SK-N-SH treated with all-trans-retinoic acid at 6 μM for 48 hours (cell line): Measurements from ENCODE around the gene PARVB.

Experiments used
- ATAC-seq: fragments of 200-7000 bp; cut with Tn5 transposase; 3 replicates; pipeline ENCODE4 v1.9.1; 2020; ENCODE audit warnings: mild to moderate bottlenecking, moderate library complexity
- BACH2 ChIP-seq: fragments of 250-450 bp; sonication (Bioruptor Pico); IDR thresholded peaks from 2 replicates; pipeline ENCODE4 v1.9.0; 2021; ENCODE audit warnings: mild to moderate bottlenecking, borderline replicate concordance
- CREB5 ChIP-seq: fragments of 250-450 bp; sonication (Bioruptor Pico); IDR thresholded peaks from 2 replicates; pipeline ENCODE4 v1.5.1; 2020; ENCODE audit warnings: low read depth, mild to moderate bottlenecking, moderate library complexity
- CSDC2 ChIP-seq: fragments of 250-450 bp; sonication (Bioruptor Pico); IDR thresholded peaks from 2 replicates; pipeline ENCODE4 v1.5.0; 2020; ENCODE audit warnings: mild to moderate bottlenecking, moderate library complexity
- CSRNP3 ChIP-seq: fragments of 250-450 bp; sonication (Bioruptor Pico); IDR thresholded peaks from 2 replicates; pipeline ENCODE4 v1.5.1; 2021; ENCODE audit warnings: mild to moderate bottlenecking, moderate library complexity
- ESRRG ChIP-seq: fragments of 250-450 bp; sonication (Bioruptor Pico); IDR thresholded peaks from 2 replicates; pipeline ENCODE4 v1.6.1; 2021; ENCODE audit warnings: mild to moderate bottlenecking
- GLIS3 ChIP-seq: fragments of 250-450 bp; sonication (Bioruptor Pico); IDR thresholded peaks from 2 replicates; pipeline ENCODE4 v1.5.0; 2020; ENCODE audit warnings: mild to moderate bottlenecking, moderate library complexity
- OSR1 ChIP-seq: fragments of 250-450 bp; sonication (Bioruptor Pico); IDR thresholded peaks from 2 replicates; pipeline ENCODE4 v1.8.0; 2022; ENCODE audit warnings: moderate library complexity, mild to moderate bottlenecking, inconsistent platforms
- PATZ1 ChIP-seq: fragments of 250-450 bp; sonication (Bioruptor Pico); IDR thresholded peaks from 2 replicates; pipeline ENCODE4 v1.8.0; 2020; ENCODE audit warnings: mild to moderate bottlenecking, moderate library complexity, borderline replicate concordance
- PPARA ChIP-seq: fragments of 250-450 bp; sonication (Bioruptor Pico); IDR thresholded peaks from 2 replicates; pipeline ENCODE4 v1.5.0; 2020; ENCODE audit warnings: mild to moderate bottlenecking, borderline replicate concordance
- SNAI2 ChIP-seq: fragments of 250-450 bp; sonication (Bioruptor Pico); IDR thresholded peaks from 2 replicates; pipeline ENCODE4 v1.5.0; 2020; ENCODE audit warnings: mild to moderate bottlenecking, moderate library complexity
- TCF4 ChIP-seq: fragments of 250-450 bp; sonication (Bioruptor Pico); IDR thresholded peaks from 2 replicates; pipeline ENCODE4 v1.8.0; 2021; ENCODE audit warnings: mild to moderate bottlenecking, moderate library complexity, borderline replicate concordance
- TOX ChIP-seq: fragments of 250-450 bp; sonication (Bioruptor Pico); IDR thresholded peaks from 2 replicates; pipeline ENCODE4 v1.8.0; 2021; ENCODE audit warnings: mild to moderate bottlenecking, moderate library complexity, borderline replicate concordance
- TSHZ2 ChIP-seq: fragments of 250-450 bp; sonication (Bioruptor Pico); IDR thresholded peaks from 2 replicates; pipeline ENCODE4 v1.5.0; 2020; ENCODE audit warnings: mild to moderate bottlenecking, moderate library complexity
- ZC3H10 ChIP-seq: fragments of 250-450 bp; sonication (Bioruptor Pico); IDR thresholded peaks from 2 replicates; pipeline ENCODE4 v1.5.1; 2021; ENCODE audit warnings: mild to moderate bottlenecking, moderate library complexity
- ZFP3 ChIP-seq: fragments of 250-450 bp; sonication (Bioruptor Pico); IDR thresholded peaks from 2 replicates; pipeline ENCODE4 v1.5.0; 2020; ENCODE audit warnings: mild to moderate bottlenecking, moderate library complexity
- ZFP30 ChIP-seq: fragments of 450-650 bp; formaldehyde crosslinking; IDR thresholded peaks from 2 replicates; pipeline ENCODE4 v1.5.0; 2022; ENCODE audit warnings: mild to moderate bottlenecking, moderate library complexity
- ZNF565 ChIP-seq: fragments of 450-650 bp; formaldehyde crosslinking; conservative IDR thresholded peaks from 2 replicates; pipeline ENCODE4 v1.5.0; 2020; ENCODE audit warnings: low read depth, mild to moderate bottlenecking, moderate library complexity
- ZNF70 ChIP-seq: fragments of 450-650 bp; formaldehyde crosslinking; IDR thresholded peaks from 2 replicates; pipeline ENCODE4 v1.5.0; 2020; ENCODE audit warnings: mild to moderate bottlenecking, moderate library complexity
- ZNF8 ChIP-seq: fragments of 450-650 bp; formaldehyde crosslinking; IDR thresholded peaks from 2 replicates; pipeline ENCODE4 v1.5.0; 2020; ENCODE audit warnings: mild to moderate bottlenecking, moderate library complexity

The PARVB gene

GRCh38 chr22:43988960-43989359, 35.1 kb upstream of the PARVB start (continued):
- TF ChIP-seq PATZ1 (CRISPR knock-in tag) (no peak), ZC3H10 (CRISPR knock-in tag) (no peak), CSDC2 (CRISPR knock-in tag) (no peak), OSR1 (no peak), PPARA (no peak)

- TF ChIP-seq SNAI2 (CRISPR knock-in tag) (no peak), PPARA (no peak), CSRNP3 (CRISPR knock-in tag) (no peak), BACH2 (CRISPR knock-in tag) (no peak), GLIS3 (CRISPR knock-in tag) (no peak), TOX (CRISPR knock-in tag) (no peak), ZNF8 (no peak), ZFP30 (CRISPR knock-in tag) (no peak), CSDC2 (CRISPR knock-in tag) (no peak), ZC3H10 (CRISPR knock-in tag) (no peak), TCF4 (CRISPR knock-in tag) (no peak), ESRRG (CRISPR knock-in tag) (no peak), TSHZ2 (no peak)
- TF ChIP-seq, all 23 proteins: peak for 0
- no peak for ATAC-seq
Measured at GRCh38 chr22:43990044-43990443, 34.1 kb upstream of the PARVB start.

- TF ChIP-seq BACH2 (CRISPR knock-in tag) = no peak
- TF ChIP-seq, all 23 proteins: peak for 0
- ATAC-seq = no peak
Measured at GRCh38 chr22:43991316-43992020, 32.6 kb upstream of the PARVB start.

- TF ChIP-seq ZC3H10 (CRISPR knock-in tag) (no peak), ZFP3 (CRISPR knock-in tag) (no peak), CSRNP3 (CRISPR knock-in tag) (no peak), ZNF565 (CRISPR knock-in tag) (no peak), TOX (CRISPR knock-in tag) (no peak)
- ATAC-seq = peak; percentile 52
Measured at GRCh38 chr22:43992331-43992821, 31.7 kb upstream of the PARVB start.

GRCh38 chr22:43993072-43993760, 30.9 kb upstream of the PARVB start:
- ATAC-seq = peak; percentile 91
- TF ChIP-seq ZC3H10 (CRISPR knock-in tag) (no peak), PATZ1 (CRISPR knock-in tag) (no peak), ZNF70 (CRISPR knock-in tag) (no peak), SNAI2 (CRISPR knock-in tag) (no peak), ZNF8 (no peak), ESRRG (CRISPR knock-in tag) (no peak), TCF4 (CRISPR knock-in tag) (no peak), CREB5 (CRISPR knock-in tag) (no peak), GLIS3 (CRISPR knock-in tag) (no peak)
